H9 (cell line): ENCODE data around the gene SNX2. TPM values are rescaled to one million over a fixed set of nuclear protein-coding genes. Genes with fewer than 3 reads are reported as not detected.

Source experiments
- DNase-seq: peaks from one replicate; pipeline ENCODE4 v3.0.0-alpha.2; 2017
- H2AFZ ChIP-seq: one replicate; pipeline ENCODE4 v1.6.1; 2013; ENCODE audit warnings: mild to moderate bottlenecking, low read length, control low read depth, moderate library complexity
- H2AK5ac ChIP-seq: 2 replicates; pipeline ENCODE4 v1.6.1; 2013; ENCODE audit warnings: low read length, control low read depth, mixed read lengths; ENCODE audit not compliant: insufficient read length
- H2BK120ac ChIP-seq: one replicate; pipeline ENCODE4 v1.6.1; 2013; ENCODE audit warnings: low read depth, mild to moderate bottlenecking, low read length, control low read depth, inconsistent platforms; ENCODE audit not compliant: poor library complexity, severe bottlenecking
- H2BK12ac ChIP-seq: 2 replicates; pipeline ENCODE4 v1.6.1; 2013; ENCODE audit warnings: low read length, control low read depth, mixed read lengths, low read depth; ENCODE audit not compliant: insufficient read length
- H2BK15ac ChIP-seq: 2 replicates; pipeline ENCODE4 v1.6.1; 2013; ENCODE audit warnings: low read depth, low read length, control low read depth
- H2BK20ac ChIP-seq: one replicate; pipeline ENCODE4 v1.6.1; 2013; ENCODE audit warnings: low read depth, mild to moderate bottlenecking, low read length, control low read depth, inconsistent platforms; ENCODE audit not compliant: poor library complexity, severe bottlenecking
- H2BK5ac ChIP-seq: 2 replicates; pipeline ENCODE4 v1.6.1; 2013; ENCODE audit warnings: low read length, control low read depth, mixed read lengths; ENCODE audit not compliant: insufficient read length
- H3K14ac ChIP-seq: 2 replicates; pipeline ENCODE4 v1.6.1; 2013; ENCODE audit warnings: low read length, control low read depth; ENCODE audit not compliant: insufficient read depth
- H3K18ac ChIP-seq: 2 replicates; pipeline ENCODE4 v1.6.1; 2013; ENCODE audit warnings: low read depth, mild to moderate bottlenecking, mixed read lengths, low read length, control low read depth; ENCODE audit not compliant: insufficient read length
- H3K23ac ChIP-seq: 2 replicates; pipeline ENCODE4 v1.6.1; 2013; ENCODE audit warnings: low read length, control low read depth, mixed read lengths, low read depth; ENCODE audit not compliant: insufficient read length
- H3K23me2 ChIP-seq: 2 replicates; pipeline ENCODE4 v1.6.1; 2013; ENCODE audit warnings: low read depth, mild to moderate bottlenecking, mixed read lengths, low read length, control low read depth; ENCODE audit not compliant: insufficient read length, poor library complexity, severe bottlenecking
- H3K27ac ChIP-seq: 2 replicates; pipeline ENCODE4 v1.5.1; 2013; ENCODE audit warnings: low read length, control low read depth, mixed read lengths, low read depth; ENCODE audit not compliant: insufficient read length
- H3K27me3 ChIP-seq: 2 replicates; pipeline ENCODE4 v1.6.1; 2013; ENCODE audit warnings: low read length, control low read depth, inconsistent platforms; ENCODE audit not compliant: insufficient read depth
- H3K4ac ChIP-seq: 2 replicates; pipeline ENCODE4 v1.6.1; 2013; ENCODE audit warnings: low read depth, mild to moderate bottlenecking, control low read depth, inconsistent platforms, low read length, moderate library complexity
- H3K4me1 ChIP-seq: 2 replicates; pipeline ENCODE4 v1.6.1; 2013; ENCODE audit warnings: low read length, control low read depth, inconsistent platforms; ENCODE audit not compliant: insufficient read depth
- H3K4me2 ChIP-seq: 2 replicates; pipeline ENCODE4 v1.6.1; 2013; ENCODE audit warnings: low read length, control low read depth, mixed read lengths; ENCODE audit not compliant: insufficient read length, insufficient read depth
- H3K56ac ChIP-seq: 2 replicates; pipeline ENCODE4 v1.6.1; 2013; ENCODE audit warnings: low read depth, mild to moderate bottlenecking, mixed read lengths, low read length, control low read depth; ENCODE audit not compliant: insufficient read length
- H3K79me1 ChIP-seq: 2 replicates; pipeline ENCODE4 v1.6.1; 2013; ENCODE audit warnings: low read depth, mild to moderate bottlenecking, moderate library complexity, low read length, control low read depth, inconsistent platforms; ENCODE audit not compliant: insufficient read depth, poor library complexity, severe bottlenecking
- H3K79me2 ChIP-seq: 2 replicates; pipeline ENCODE4 v1.6.1; 2013; ENCODE audit warnings: low read length, control low read depth, inconsistent platforms; ENCODE audit not compliant: insufficient read depth
- H3K9ac ChIP-seq: 2 replicates; pipeline ENCODE4 v1.6.1; 2013; ENCODE audit warnings: low read length, control low read depth, mixed read lengths; ENCODE audit not compliant: insufficient read length; ENCODE audit errors: extremely low read depth
- H3K9me3 ChIP-seq: one replicate; pipeline ENCODE4 v1.6.1; 2013; ENCODE audit warnings: low read depth, low read length, inconsistent platforms; ENCODE audit not compliant: control insufficient read depth
- H3T11ph ChIP-seq: one replicate; pipeline ENCODE4 v1.6.1; 2013; ENCODE audit warnings: mild to moderate bottlenecking, low read length, control low read depth, inconsistent platforms
- H4K20me1 ChIP-seq: one replicate; pipeline ENCODE4 v1.6.1; 2013; ENCODE audit not compliant: control insufficient read depth, insufficient read length, insufficient read depth
- H4K5ac ChIP-seq: 2 replicates; pipeline ENCODE4 v1.6.1; 2013; ENCODE audit warnings: low read depth, mild to moderate bottlenecking, mixed read lengths, low read length, control low read depth; ENCODE audit not compliant: insufficient read length
- H4K8ac ChIP-seq: replicated peaks from 2 replicates; pipeline ENCODE4 v1.6.1; 2013; ENCODE audit warnings: low read length, control low read depth, mixed read lengths, low read depth; ENCODE audit not compliant: insufficient read length
- H4K91ac ChIP-seq: 2 replicates; pipeline ENCODE4 v1.6.1; 2013; ENCODE audit warnings: low read depth, mild to moderate bottlenecking, moderate library complexity, mixed read lengths, low read length, control low read depth; ENCODE audit not compliant: insufficient read length
- H3K27ac Mint-ChIP-seq, 3 experiments: 2 replicates in 2 of 3; 3 replicates in 1 of 3; pipeline ENCODE4 v1.8.0; 2020 to 2021; ENCODE audit warnings: mixed read lengths in 3 of 3, mild to moderate bottlenecking in 1 of 3, moderate library complexity in 1 of 3
- H3K27me3 Mint-ChIP-seq: 2 replicates; pipeline ENCODE4 v1.8.0; 2021; ENCODE audit warnings: low read depth, mild to moderate bottlenecking, moderate library complexity, mixed read lengths
- H3K36me3 Mint-ChIP-seq, 3 experiments: 2 replicates in 2 of 3; 3 replicates in 1 of 3; pipeline ENCODE4 v1.8.0; 2020 to 2021; ENCODE audit warnings: low read depth in 3 of 3, mixed read lengths in 3 of 3; ENCODE audit not compliant: insufficient read depth in 1 of 3
- H3K4me1 Mint-ChIP-seq, 2 experiments: 2 replicates each; pipeline ENCODE4 v1.8.0; 2020; ENCODE audit warnings: mixed read lengths in 2 of 2
- H3K4me3 Mint-ChIP-seq, 2 experiments: 2 replicates in 1 of 2; 3 replicates in 1 of 2; pipeline ENCODE4 v1.8.0; 2020 to 2021; ENCODE audit warnings: mild to moderate bottlenecking in 2 of 2, mixed read lengths in 2 of 2, moderate library complexity in 1 of 2
- H3K9me3 Mint-ChIP-seq, 2 experiments: 2 replicates in 1 of 2; 3 replicates in 1 of 2; pipeline ENCODE4 v1.8.0; 2020; ENCODE audit warnings: mild to moderate bottlenecking in 2 of 2, mixed read lengths in 2 of 2, moderate library complexity in 1 of 2
- CTCF ChIP-seq: fragments of 200-600 bp; sonication (generic); conservative IDR thresholded peaks from 3 replicates; pipeline ENCODE4 v1.8.0; 2021; ENCODE audit warnings: antibody characterized with exemption, mild to moderate bottlenecking
- WGBS: extraction: QIAGEN DNeasy Blood & Tissue Kit; methylation state at CpG from one replicate; pipeline ENCODE4 v1.1.7; 2013; ENCODE audit warnings: missing lambda C conversion rate, low lambda C conversion rate, mixed read lengths; ENCODE audit not compliant: insufficient read length; ENCODE audit errors: extremely low coverage; 5-methylcytosine and 5-hydroxymethylcytosine counted together
- total RNA-seq: library from RNA; stranded (reverse); gene quantifications from 2 replicates; pipeline ENCODE4 v1.2.1, GENCODE V29; 2021

SNX2 gene
- total RNA-seq, 1 experiment from 2014 or later: 62.6 TPM

GRCh38 chr5:122780296-122780695, 5.4 kb downstream of the SNX2 start:
- WGBS: no CpG with 5 or more reads among the region's 4 CpGs
- H3K27ac ChIP-seq: no peak overlapping the region
- H3K23ac ChIP-seq: no peak overlapping the region
- no peak overlapping the region for H3K18ac ChIP-seq
- H3K4me1 Mint-ChIP-seq: peaks cover 12 to 14% of the 10 kb centered on the region in 2 experiments
- H4K5ac ChIP-seq: no peak overlapping the region
- DNase-seq: no peak
- H3K27me3 ChIP-seq: no peaks in the 10 kb centered on the region
- no peak overlapping the region for H2BK15ac ChIP-seq
- no peak overlapping the region for H2BK120ac ChIP-seq
- no peak overlapping the region for H3T11ph ChIP-seq
- H3K27ac Mint-ChIP-seq: no peak overlapping the region; a peak in 1 of 7 replicates
- H2BK20ac ChIP-seq: no peak overlapping the region
- H4K91ac ChIP-seq: no peak overlapping the region
- no peaks in the 10 kb centered on the region; a peak in 1 of 5 replicates for H3K9me3 Mint-ChIP-seq
- H2AK5ac ChIP-seq: no peak overlapping the region
- no peaks in the 10 kb centered on the region; the same call in 1 of the 2 replicates for H3K4me1 ChIP-seq
- peaks cover 10% of the 10 kb centered on the region for H3K23me2 ChIP-seq
- H2BK5ac ChIP-seq: no peak overlapping the region
- no peak overlapping the region for H4K8ac ChIP-seq
- no peak overlapping the region for H3K9ac ChIP-seq
- H2BK12ac ChIP-seq: no peak overlapping the region
- no peak overlapping the region for H3K4me3 Mint-ChIP-seq
- peaks cover 17% of the 10 kb centered on the region; the same call in 1 of the 2 replicates for H3K79me2 ChIP-seq
- peaks cover 6 to 13% (median 8%) of the 10 kb centered on the region in 3 experiments; a peak in 6 of 7 replicates for H3K36me3 Mint-ChIP-seq
- TF ChIP-seq CTCF: no peak
- H3K9me3 ChIP-seq: no peaks in the 10 kb centered on the region
- no peaks in the 10 kb centered on the region; the same call in 1 of the 2 replicates for H3K27me3 Mint-ChIP-seq
- H3K14ac ChIP-seq: no peak overlapping the region
- no peak overlapping the region for H3K4me2 ChIP-seq
- no peak overlapping the region for H3K4ac ChIP-seq
- H2AFZ ChIP-seq: no peak overlapping the region
- no peaks in the 10 kb centered on the region for H3K79me1 ChIP-seq
- no peak overlapping the region for H3K56ac ChIP-seq
- no peaks in the 10 kb centered on the region for H4K20me1 ChIP-seq
